GM23338 (cell line): ENCODE data around the gene VPS26C. TPM values are rescaled to one million over a fixed set of nuclear protein-coding genes. Genes with fewer than 3 reads are reported as not detected.

ENCODE experiments used
- ATAC-seq: fragments of 200-7000 bp; cut with Tn5 transposase; 3 replicates; pipeline ENCODE4 v1.9.1; 2020
- DNase-seq: peaks from one replicate; pipeline ENCODE4 v3.0.0-alpha.2; 2015; ENCODE audit warnings: low spot score
- H2AFZ ChIP-seq: fragments of 200-600 bp; sonication (generic); 2 replicates; pipeline ENCODE4 v1.8.0; 2016; ENCODE audit warnings: antibody characterized with exemption, mild to moderate bottlenecking, moderate library complexity
- H3F3A ChIP-seq: fragments of 200-600 bp; sonication (generic); replicated peaks from 2 replicates; pipeline ENCODE4 v1.8.0; 2017; ENCODE audit warnings: antibody characterized with exemption, mixed run types, low read depth
- H3K27ac ChIP-seq: fragments of 200-600 bp; sonication (generic); 2 replicates; pipeline ENCODE4 v1.6.1; 2016; ENCODE audit warnings: low read depth
- H3K27me3 ChIP-seq: fragments of 200-600 bp; sonication (generic); 2 replicates; pipeline ENCODE4 v1.8.0; 2016; ENCODE audit warnings: mild to moderate bottlenecking, mixed run types, moderate library complexity; ENCODE audit not compliant: insufficient read depth
- H3K36me3 ChIP-seq: fragments of 200-600 bp; sonication (generic); 2 replicates; pipeline ENCODE4 v1.8.0; 2016; ENCODE audit warnings: mild to moderate bottlenecking; ENCODE audit not compliant: insufficient read depth
- H3K4me1 ChIP-seq: fragments of 200-600 bp; sonication (generic); 2 replicates; pipeline ENCODE4 v1.8.0; 2016; ENCODE audit warnings: mild to moderate bottlenecking, moderate library complexity; ENCODE audit not compliant: insufficient read depth
- H3K4me2 ChIP-seq: fragments of 200-600 bp; sonication (generic); 2 replicates; pipeline ENCODE4 v1.7.1; 2017; ENCODE audit warnings: mixed run types
- H3K4me3 ChIP-seq: fragments of 200-600 bp; sonication (generic); 2 replicates; pipeline ENCODE4 v1.6.1; 2016; ENCODE audit warnings: mixed run types
- H3K79me2 ChIP-seq: fragments of 200-600 bp; sonication (generic); replicated peaks from 2 replicates; pipeline ENCODE4 v1.8.0; 2017; ENCODE audit warnings: mild to moderate bottlenecking; ENCODE audit not compliant: insufficient read depth
- H3K9me2 ChIP-seq: fragments of 200-600 bp; sonication (generic); 2 replicates; pipeline ENCODE4 v1.8.0; 2017; ENCODE audit not compliant: insufficient read depth
- H4K20me1 ChIP-seq: fragments of 200-600 bp; sonication (generic); replicated peaks from 2 replicates; pipeline ENCODE4 v1.8.0; 2017; ENCODE audit warnings: mild to moderate bottlenecking; ENCODE audit not compliant: insufficient read depth
- H3K27ac Mint-ChIP-seq: 2 replicates; pipeline ENCODE4 v1.8.0; 2020; ENCODE audit warnings: inconsistent platforms, mild to moderate bottlenecking, moderate library complexity, mixed read lengths
- H3K27me3 Mint-ChIP-seq: 3 replicates; pipeline ENCODE4 v1.8.0; 2022; ENCODE audit warnings: low read depth, mild to moderate bottlenecking, moderate library complexity, mixed read lengths, inconsistent platforms; ENCODE audit not compliant: insufficient read depth, poor library complexity
- H3K36me3 Mint-ChIP-seq: 3 replicates; pipeline ENCODE4 v1.8.0; 2021; ENCODE audit warnings: low read depth, mild to moderate bottlenecking, inconsistent platforms, moderate library complexity, mixed read lengths
- H3K4me1 Mint-ChIP-seq: 3 replicates; pipeline ENCODE4 v1.8.0; 2020; ENCODE audit warnings: mild to moderate bottlenecking, inconsistent platforms, mixed read lengths
- H3K4me3 Mint-ChIP-seq: 3 replicates; pipeline ENCODE4 v1.8.0; 2021; ENCODE audit warnings: moderate library complexity, mild to moderate bottlenecking, inconsistent platforms, mixed read lengths
- H3K9me3 Mint-ChIP-seq: 3 replicates; pipeline ENCODE4 v1.8.0; 2020; ENCODE audit warnings: moderate library complexity, mild to moderate bottlenecking, inconsistent platforms, mixed read lengths
- EZH2 ChIP-seq: fragments of 200-600 bp; sonication (generic); IDR thresholded peaks from one replicate; pipeline ENCODE4 v1.8.0; 2017; ENCODE audit warnings: antibody characterized with exemption, mild to moderate bottlenecking, low read depth; ENCODE audit not compliant: unreplicated experiment
- EZH2phosphoT487 ChIP-seq: fragments of 200-600 bp; sonication (generic); IDR thresholded peaks from one replicate; pipeline ENCODE4 v1.8.1; 2018; ENCODE audit warnings: antibody characterized with exemption; ENCODE audit not compliant: unreplicated experiment
- ZNF114 ChIP-seq: fragments of 250-450 bp; sonication (Bioruptor Pico); IDR thresholded peaks from 2 replicates; pipeline ENCODE4 v1.5.0; 2020; ENCODE audit warnings: mild to moderate bottlenecking, moderate library complexity
- polyA plus RNA-seq: library from polyadenylated mRNA; unstranded; fragments of >200 nt; fragmentation: Nextera tagmentation; extraction: Ambion mirVana; gene quantifications from 2 replicates; pipeline ENCODE4 v1.2.1, GENCODE V29; 2016
- total RNA-seq: library from RNA; depleted of rRNA; stranded (reverse); fragments of >200 nt; shearing (Covaris generic); gene quantifications from 2 replicates; pipeline ENCODE4 v1.2.3, GENCODE V29; 2014
- TF ChIP-seq, protein P1 (sequence below): fragments of 250-450 bp; sonication (Bioruptor Pico); IDR thresholded peaks from 2 replicates; pipeline ENCODE4 v1.5.0; 2020; ENCODE audit warnings: mild to moderate bottlenecking, moderate library complexity
- TF ChIP-seq, protein P2 (sequence below), 2 experiments: fragments of 200-600 bp in 1 of 2; sonication (generic) in 1 of 2; conservative IDR thresholded peaks; 2 replicates each; pipeline versions ENCODE4 v1.5.1 to v1.6.1; 2016 to 2017; ENCODE audit warnings: antibody characterized with exemption in 2 of 2, low read depth in 2 of 2, mild to moderate bottlenecking in 2 of 2, moderate library complexity in 1 of 2
- TF ChIP-seq, protein P3 (sequence below): IDR thresholded peaks from one replicate; pipeline ENCODE4 v1.6.1; 2018; ENCODE audit warnings: antibody characterized with exemption; ENCODE audit not compliant: unreplicated experiment

VPS26C gene
- total and polyA plus RNA-seq, 2 experiments from 2014 or later, result 45.1 to 91.2 TPM

DNA sequence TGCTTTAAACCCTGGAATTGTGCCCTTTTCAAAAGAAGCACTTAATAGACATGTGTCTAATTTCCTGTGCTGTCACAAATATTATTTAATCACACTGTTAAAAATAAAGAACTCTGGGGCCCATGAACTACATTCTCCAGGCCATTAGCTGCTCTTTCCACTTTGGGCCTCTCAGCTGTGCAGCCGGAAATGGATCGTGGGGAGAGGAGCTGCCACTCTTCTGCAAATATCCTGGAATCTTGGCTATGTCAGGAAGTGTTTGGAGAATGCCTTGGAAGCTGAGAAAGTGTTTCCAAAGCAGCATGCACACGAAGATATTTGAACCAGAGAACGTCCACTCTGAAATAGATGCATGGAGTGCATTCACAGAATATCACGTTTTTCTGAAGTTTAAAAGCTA lies 27.5 kb upstream of the VPS26C start:
- TF ChIP-seq EZH2phosphoT487, result no peak
- no peak for TF ChIP-seq EZH2
- TF ChIP-seq, protein P1, sequence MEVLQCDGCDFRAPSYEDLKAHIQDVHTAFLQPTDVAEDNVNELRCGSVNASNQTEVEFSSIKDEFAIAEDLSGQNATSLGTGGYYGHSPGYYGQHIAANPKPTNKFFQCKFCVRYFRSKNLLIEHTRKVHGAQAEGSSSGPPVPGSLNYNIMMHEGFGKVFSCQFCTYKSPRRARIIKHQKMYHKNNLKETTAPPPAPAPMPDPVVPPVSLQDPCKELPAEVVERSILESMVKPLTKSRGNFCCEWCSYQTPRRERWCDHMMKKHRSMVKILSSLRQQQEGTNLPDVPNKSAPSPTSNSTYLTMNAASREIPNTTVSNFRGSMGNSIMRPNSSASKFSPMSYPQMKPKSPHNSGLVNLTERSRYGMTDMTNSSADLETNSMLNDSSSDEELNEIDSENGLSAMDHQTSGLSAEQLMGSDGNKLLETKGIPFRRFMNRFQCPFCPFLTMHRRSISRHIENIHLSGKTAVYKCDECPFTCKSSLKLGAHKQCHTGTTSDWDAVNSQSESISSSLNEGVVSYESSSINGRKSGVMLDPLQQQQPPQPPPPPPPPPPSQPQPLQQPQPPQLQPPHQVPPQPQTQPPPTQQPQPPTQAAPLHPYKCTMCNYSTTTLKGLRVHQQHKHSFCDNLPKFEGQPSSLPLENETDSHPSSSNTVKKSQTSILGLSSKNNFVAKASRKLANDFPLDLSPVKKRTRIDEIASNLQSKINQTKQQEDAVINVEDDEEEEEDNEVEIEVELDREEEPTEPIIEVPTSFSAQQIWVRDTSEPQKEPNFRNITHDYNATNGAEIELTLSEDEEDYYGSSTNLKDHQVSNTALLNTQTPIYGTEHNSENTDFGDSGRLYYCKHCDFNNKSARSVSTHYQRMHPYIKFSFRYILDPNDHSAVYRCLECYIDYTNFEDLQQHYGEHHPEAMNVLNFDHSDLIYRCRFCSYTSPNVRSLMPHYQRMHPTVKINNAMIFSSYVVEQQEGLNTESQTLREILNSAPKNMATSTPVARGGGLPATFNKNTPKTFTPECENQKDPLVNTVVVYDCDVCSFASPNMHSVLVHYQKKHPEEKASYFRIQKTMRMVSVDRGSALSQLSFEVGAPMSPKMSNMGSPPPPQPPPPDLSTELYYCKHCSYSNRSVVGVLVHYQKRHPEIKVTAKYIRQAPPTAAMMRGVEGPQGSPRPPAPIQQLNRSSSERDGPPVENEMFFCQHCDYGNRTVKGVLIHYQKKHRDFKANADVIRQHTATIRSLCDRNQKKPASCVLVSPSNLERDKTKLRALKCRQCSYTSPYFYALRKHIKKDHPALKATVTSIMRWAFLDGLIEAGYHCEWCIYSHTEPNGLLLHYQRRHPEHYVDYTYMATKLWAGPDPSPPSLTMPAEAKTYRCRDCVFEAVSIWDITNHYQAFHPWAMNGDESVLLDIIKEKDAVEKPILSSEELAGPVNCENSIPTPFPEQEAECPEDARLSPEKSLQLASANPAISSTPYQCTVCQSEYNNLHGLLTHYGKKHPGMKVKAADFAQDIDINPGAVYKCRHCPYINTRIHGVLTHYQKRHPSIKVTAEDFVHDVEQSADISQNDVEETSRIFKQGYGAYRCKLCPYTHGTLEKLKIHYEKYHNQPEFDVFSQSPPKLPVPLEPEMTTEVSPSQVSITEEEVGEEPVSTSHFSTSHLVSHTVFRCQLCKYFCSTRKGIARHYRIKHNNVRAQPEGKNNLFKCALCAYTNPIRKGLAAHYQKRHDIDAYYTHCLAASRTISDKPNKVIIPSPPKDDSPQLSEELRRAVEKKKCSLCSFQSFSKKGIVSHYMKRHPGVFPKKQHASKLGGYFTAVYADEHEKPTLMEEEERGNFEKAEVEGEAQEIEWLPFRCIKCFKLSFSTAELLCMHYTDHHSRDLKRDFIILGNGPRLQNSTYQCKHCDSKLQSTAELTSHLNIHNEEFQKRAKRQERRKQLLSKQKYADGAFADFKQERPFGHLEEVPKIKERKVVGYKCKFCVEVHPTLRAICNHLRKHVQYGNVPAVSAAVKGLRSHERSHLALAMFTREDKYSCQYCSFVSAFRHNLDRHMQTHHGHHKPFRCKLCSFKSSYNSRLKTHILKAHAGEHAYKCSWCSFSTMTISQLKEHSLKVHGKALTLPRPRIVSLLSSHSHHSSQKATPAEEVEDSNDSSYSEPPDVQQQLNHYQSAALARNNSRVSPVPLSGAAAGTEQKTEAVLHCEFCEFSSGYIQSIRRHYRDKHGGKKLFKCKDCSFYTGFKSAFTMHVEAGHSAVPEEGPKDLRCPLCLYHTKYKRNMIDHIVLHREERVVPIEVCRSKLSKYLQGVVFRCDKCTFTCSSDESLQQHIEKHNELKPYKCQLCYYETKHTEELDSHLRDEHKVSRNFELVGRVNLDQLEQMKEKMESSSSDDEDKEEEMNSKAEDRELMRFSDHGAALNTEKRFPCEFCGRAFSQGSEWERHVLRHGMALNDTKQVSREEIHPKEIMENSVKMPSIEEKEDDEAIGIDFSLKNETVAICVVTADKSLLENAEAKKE (CRISPR knock-in tag), result no peak
- TF ChIP-seq ZNF114, result no peak
- TF ChIP-seq, protein P2, sequence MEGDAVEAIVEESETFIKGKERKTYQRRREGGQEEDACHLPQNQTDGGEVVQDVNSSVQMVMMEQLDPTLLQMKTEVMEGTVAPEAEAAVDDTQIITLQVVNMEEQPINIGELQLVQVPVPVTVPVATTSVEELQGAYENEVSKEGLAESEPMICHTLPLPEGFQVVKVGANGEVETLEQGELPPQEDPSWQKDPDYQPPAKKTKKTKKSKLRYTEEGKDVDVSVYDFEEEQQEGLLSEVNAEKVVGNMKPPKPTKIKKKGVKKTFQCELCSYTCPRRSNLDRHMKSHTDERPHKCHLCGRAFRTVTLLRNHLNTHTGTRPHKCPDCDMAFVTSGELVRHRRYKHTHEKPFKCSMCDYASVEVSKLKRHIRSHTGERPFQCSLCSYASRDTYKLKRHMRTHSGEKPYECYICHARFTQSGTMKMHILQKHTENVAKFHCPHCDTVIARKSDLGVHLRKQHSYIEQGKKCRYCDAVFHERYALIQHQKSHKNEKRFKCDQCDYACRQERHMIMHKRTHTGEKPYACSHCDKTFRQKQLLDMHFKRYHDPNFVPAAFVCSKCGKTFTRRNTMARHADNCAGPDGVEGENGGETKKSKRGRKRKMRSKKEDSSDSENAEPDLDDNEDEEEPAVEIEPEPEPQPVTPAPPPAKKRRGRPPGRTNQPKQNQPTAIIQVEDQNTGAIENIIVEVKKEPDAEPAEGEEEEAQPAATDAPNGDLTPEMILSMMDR (conservative IDR thresholded peaks at IDR 0.05; ENCODE audit: low read depth in 2 of 2), result no peak
- TF ChIP-seq, protein P3, sequence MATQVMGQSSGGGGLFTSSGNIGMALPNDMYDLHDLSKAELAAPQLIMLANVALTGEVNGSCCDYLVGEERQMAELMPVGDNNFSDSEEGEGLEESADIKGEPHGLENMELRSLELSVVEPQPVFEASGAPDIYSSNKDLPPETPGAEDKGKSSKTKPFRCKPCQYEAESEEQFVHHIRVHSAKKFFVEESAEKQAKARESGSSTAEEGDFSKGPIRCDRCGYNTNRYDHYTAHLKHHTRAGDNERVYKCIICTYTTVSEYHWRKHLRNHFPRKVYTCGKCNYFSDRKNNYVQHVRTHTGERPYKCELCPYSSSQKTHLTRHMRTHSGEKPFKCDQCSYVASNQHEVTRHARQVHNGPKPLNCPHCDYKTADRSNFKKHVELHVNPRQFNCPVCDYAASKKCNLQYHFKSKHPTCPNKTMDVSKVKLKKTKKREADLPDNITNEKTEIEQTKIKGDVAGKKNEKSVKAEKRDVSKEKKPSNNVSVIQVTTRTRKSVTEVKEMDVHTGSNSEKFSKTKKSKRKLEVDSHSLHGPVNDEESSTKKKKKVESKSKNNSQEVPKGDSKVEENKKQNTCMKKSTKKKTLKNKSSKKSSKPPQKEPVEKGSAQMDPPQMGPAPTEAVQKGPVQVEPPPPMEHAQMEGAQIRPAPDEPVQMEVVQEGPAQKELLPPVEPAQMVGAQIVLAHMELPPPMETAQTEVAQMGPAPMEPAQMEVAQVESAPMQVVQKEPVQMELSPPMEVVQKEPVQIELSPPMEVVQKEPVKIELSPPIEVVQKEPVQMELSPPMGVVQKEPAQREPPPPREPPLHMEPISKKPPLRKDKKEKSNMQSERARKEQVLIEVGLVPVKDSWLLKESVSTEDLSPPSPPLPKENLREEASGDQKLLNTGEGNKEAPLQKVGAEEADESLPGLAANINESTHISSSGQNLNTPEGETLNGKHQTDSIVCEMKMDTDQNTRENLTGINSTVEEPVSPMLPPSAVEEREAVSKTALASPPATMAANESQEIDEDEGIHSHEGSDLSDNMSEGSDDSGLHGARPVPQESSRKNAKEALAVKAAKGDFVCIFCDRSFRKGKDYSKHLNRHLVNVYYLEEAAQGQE, result no peak
- H3K27ac Mint-ChIP-seq, result no peak overlapping the region

More for the DNA sequence above, 27.5 kb upstream of the VPS26C start:
- no peak overlapping the region for H3K4me2 ChIP-seq
- H3K36me3 ChIP-seq, result no peaks in the 10 kb centered on the region
- no peaks in the 10 kb centered on the region for H3F3A ChIP-seq
- Mint-ChIP-seq H3K9me3 (no peaks in the 10 kb centered on the region), H3K27me3 (peaks cover 10% of the 10 kb centered on the region), H3K4me3 (no peak overlapping the region), H3K4me1 (no peaks in the 10 kb centered on the region), H3K36me3 (no peaks in the 10 kb centered on the region)
- H3K4me1 ChIP-seq, result no peaks in the 10 kb centered on the region
- no peaks in the 10 kb centered on the region for H3K79me2 ChIP-seq
- H3K27ac ChIP-seq, result no peak overlapping the region
- no peaks in the 10 kb centered on the region for H3K27me3 ChIP-seq
- no peaks in the 10 kb centered on the region for H4K20me1 ChIP-seq
- H3K9me2 ChIP-seq, result 0 out of 2 replicates have a peak, but pooled peaks cover 2% of the 10 kb centered on the region
- no peak for ATAC-seq
- peak overlapping the region; percentile 5; the same call in 1 of the 2 replicates for H2AFZ ChIP-seq
- DNase-seq, result no peak
- no peak overlapping the region for H3K4me3 ChIP-seq
